ENCODE data around the gene SNRNP40. TPM values are rescaled to one million over a fixed set of nuclear protein-coding genes. Genes with fewer than 3 reads are reported as not detected.
A peak's percentile ranks its signal among the peaks of the same experiment; 100 is the strongest.

The SNRNP40 gene
- total RNA-seq: 84.5 TPM

- Histone ChIP-seq H3K27me3 (ENCODE audit: control insufficient read depth in 3 of 3, insufficient read depth in 3 of 3, low read length in 3 of 3) (no peaks in the 10 kb centered on the region), H3K4me3 (ENCODE audit: low read length in 3 of 3) (peak within 1 kb of the TSS; percentile 89 to 99 (median 99)), H3K9me3 (ENCODE audit: control insufficient read depth in 3 of 3, low read length in 3 of 3) (no peaks in the 10 kb centered on the region), H3K36me3 (ENCODE audit: control insufficient read depth in 3 of 3, insufficient read depth in 3 of 3, low read length in 3 of 3) (peaks cover 15 to 20% (median 20%) of the 10 kb centered on the region in 3 donors), H3K27ac (ENCODE audit: low read depth, low read length) (peak within 1 kb of the TSS; percentile 89), H3K9ac (ENCODE audit: low read depth in 1 of 3, low read length in 3 of 3) (peak within 1 kb of the TSS; percentile 94 to 98 (median 98)), H3K4me1 (ENCODE audit: control insufficient read depth in 3 of 3, insufficient read depth in 3 of 3, low read length in 3 of 3) (peaks cover 29 to 40% (median 36%) of the 10 kb centered on the region in 3 donors)
These were observed at the start of gene SNRNP40, which contains the start of gene ZCCHC17 for GRCh38 chr1:31296486-31297276. SNRNP40 (minus strand) TSS chr1:31296788; CDS start chr1:31296751, 37 bp downstream. ZCCHC17 (plus strand) TSS chr1:31297032; CDS start chr1:31310099, 13,067 bp downstream.

- H3K36me3 ChIP-seq (ENCODE audit: control insufficient read depth in 3 of 3, insufficient read depth in 3 of 3, low read length in 3 of 3): peaks cover 2 to 26% (median 25%) of the 10 kb centered on the region in 3 donors
These were observed 49.0 kb upstream of the SNRNP40 start for GRCh38 chr1:31345635-31346034.

GRCh38 chr1:31344503-31344902, 47.9 kb upstream of the SNRNP40 start:
- Histone ChIP-seq H3K27me3 (ENCODE audit: control insufficient read depth in 3 of 3, insufficient read depth in 3 of 3, low read length in 3 of 3) (no peaks in the 10 kb centered on the region), H3K36me3 (ENCODE audit: control insufficient read depth in 3 of 3, insufficient read depth in 3 of 3, low read length in 3 of 3) (peaks cover 2 to 24% (median 20%) of the 10 kb centered on the region in 3 donors), H3K27ac (ENCODE audit: low read depth, low read length) (no peak overlapping the region), H3K4me1 (ENCODE audit: control insufficient read depth in 3 of 3, insufficient read depth in 3 of 3, low read length in 3 of 3) (peaks cover 0 to 5% (median 0%) of the 10 kb centered on the region in 3 donors), H3K9ac (ENCODE audit: low read depth in 1 of 3, low read length in 3 of 3) (no peak overlapping the region), H3K9me3 (ENCODE audit: control insufficient read depth in 3 of 3, low read length in 3 of 3) (no peaks in the 10 kb centered on the region), H3K4me3 (ENCODE audit: low read length in 3 of 3) (no peak overlapping the region)

More at GRCh38 chr1:31345635-31346034, 49.0 kb upstream of the SNRNP40 start:
- H3K9me3 ChIP-seq (ENCODE audit: control insufficient read depth in 3 of 3, low read length in 3 of 3): no peaks in the 10 kb centered on the region
- peaks cover 0 to 5% (median 0%) of the 10 kb centered on the region in 3 donors for H3K4me1 ChIP-seq (ENCODE audit: control insufficient read depth in 3 of 3, insufficient read depth in 3 of 3, low read length in 3 of 3)
- H3K9ac ChIP-seq (ENCODE audit: low read depth in 1 of 3, low read length in 3 of 3): no peak overlapping the region
- no peak overlapping the region for H3K4me3 ChIP-seq (ENCODE audit: low read length in 3 of 3)
- no peak overlapping the region for H3K27ac ChIP-seq (ENCODE audit: low read depth, low read length)
- H3K27me3 ChIP-seq (ENCODE audit: control insufficient read depth in 3 of 3, insufficient read depth in 3 of 3, low read length in 3 of 3): no peaks in the 10 kb centered on the region

- H3K9ac ChIP-seq (ENCODE audit: low read depth in 1 of 3, low read length in 3 of 3): no peak overlapping the region
- peaks cover 0 to 16% (median 8%) of the 10 kb centered on the region in 3 donors for H3K36me3 ChIP-seq (ENCODE audit: control insufficient read depth in 3 of 3, insufficient read depth in 3 of 3, low read length in 3 of 3)
These were observed 40.3 kb upstream of the SNRNP40 start for GRCh38 chr1:31336687-31337467.

GRCh38 chr1:31335007-31335406, 38.4 kb upstream of the SNRNP40 start:
- H3K9ac ChIP-seq (ENCODE audit: low read depth in 1 of 3, low read length in 3 of 3): no peak overlapping the region
- H3K36me3 ChIP-seq (ENCODE audit: control insufficient read depth in 3 of 3, insufficient read depth in 3 of 3, low read length in 3 of 3): peaks cover 0 to 11% (median 8%) of the 10 kb centered on the region in 3 donors
- H3K9me3 ChIP-seq (ENCODE audit: control insufficient read depth in 3 of 3, low read length in 3 of 3): no peaks in the 10 kb centered on the region
- no peak overlapping the region for H3K4me3 ChIP-seq (ENCODE audit: low read length in 3 of 3)
- no peak overlapping the region for H3K27ac ChIP-seq (ENCODE audit: low read depth, low read length)
- H3K4me1 ChIP-seq (ENCODE audit: control insufficient read depth in 3 of 3, insufficient read depth in 3 of 3, low read length in 3 of 3): no peaks in the 10 kb centered on the region
- no peaks in the 10 kb centered on the region for H3K27me3 ChIP-seq (ENCODE audit: control insufficient read depth in 3 of 3, insufficient read depth in 3 of 3, low read length in 3 of 3)

More at GRCh38 chr1:31336687-31337467, 40.3 kb upstream of the SNRNP40 start:
- H3K9me3 ChIP-seq (ENCODE audit: control insufficient read depth in 3 of 3, low read length in 3 of 3): no peaks in the 10 kb centered on the region
- no peak overlapping the region for H3K27ac ChIP-seq (ENCODE audit: low read depth, low read length)
- H3K27me3 ChIP-seq (ENCODE audit: control insufficient read depth in 3 of 3, insufficient read depth in 3 of 3, low read length in 3 of 3): no peaks in the 10 kb centered on the region
- no peak overlapping the region for H3K4me3 ChIP-seq (ENCODE audit: low read length in 3 of 3)
- no peaks in the 10 kb centered on the region for H3K4me1 ChIP-seq (ENCODE audit: control insufficient read depth in 3 of 3, insufficient read depth in 3 of 3, low read length in 3 of 3)

GRCh38 chr1:31327381-31327780, 30.8 kb upstream of the SNRNP40 start:
- Histone ChIP-seq H3K27me3 (ENCODE audit: control insufficient read depth in 3 of 3, insufficient read depth in 3 of 3, low read length in 3 of 3) (no peaks in the 10 kb centered on the region), H3K27ac (ENCODE audit: low read depth, low read length) (no peak overlapping the region)

GRCh38 chr1:31326461-31326860, 29.9 kb upstream of the SNRNP40 start:
- no peaks in the 10 kb centered on the region for H3K27me3 ChIP-seq (ENCODE audit: control insufficient read depth in 3 of 3, insufficient read depth in 3 of 3, low read length in 3 of 3)
- peaks cover 3 to 8% (median 8%) of the 10 kb centered on the region in 3 donors for H3K4me1 ChIP-seq (ENCODE audit: control insufficient read depth in 3 of 3, insufficient read depth in 3 of 3, low read length in 3 of 3)
- no peak overlapping the region for H3K27ac ChIP-seq (ENCODE audit: low read depth, low read length)
- H3K9ac ChIP-seq (ENCODE audit: low read depth in 1 of 3, low read length in 3 of 3): no peak overlapping the region
- H3K36me3 ChIP-seq (ENCODE audit: control insufficient read depth in 3 of 3, insufficient read depth in 3 of 3, low read length in 3 of 3): peaks cover 0 to 6% (median 3%) of the 10 kb centered on the region in 3 donors
- H3K9me3 ChIP-seq (ENCODE audit: control insufficient read depth in 3 of 3, low read length in 3 of 3): no peaks in the 10 kb centered on the region
- H3K4me3 ChIP-seq (ENCODE audit: low read length in 3 of 3): no peak overlapping the region

More at GRCh38 chr1:31327381-31327780, 30.8 kb upstream of the SNRNP40 start:
- Histone ChIP-seq H3K9ac (ENCODE audit: low read depth in 1 of 3, low read length in 3 of 3) (no peak overlapping the region), H3K4me3 (ENCODE audit: low read length in 3 of 3) (no peak overlapping the region), H3K36me3 (ENCODE audit: control insufficient read depth in 3 of 3, insufficient read depth in 3 of 3, low read length in 3 of 3) (peaks cover 0 to 4% (median 3%) of the 10 kb centered on the region in 3 donors), H3K4me1 (ENCODE audit: control insufficient read depth in 3 of 3, insufficient read depth in 3 of 3, low read length in 3 of 3) (peaks cover 3 to 8% (median 8%) of the 10 kb centered on the region in 3 donors), H3K9me3 (ENCODE audit: control insufficient read depth in 3 of 3, low read length in 3 of 3) (no peaks in the 10 kb centered on the region)

- no peak overlapping the region for H3K4me3 ChIP-seq (ENCODE audit: low read length in 3 of 3)
- no peaks in the 10 kb centered on the region for H3K9me3 ChIP-seq (ENCODE audit: control insufficient read depth in 3 of 3, low read length in 3 of 3)
- no peak overlapping the region for H3K27ac ChIP-seq (ENCODE audit: low read depth, low read length)
- peaks cover 3 to 10% (median 7%) of the 10 kb centered on the region in 3 donors for H3K36me3 ChIP-seq (ENCODE audit: control insufficient read depth in 3 of 3, insufficient read depth in 3 of 3, low read length in 3 of 3)
- no peak overlapping the region for H3K9ac ChIP-seq (ENCODE audit: low read depth in 1 of 3, low read length in 3 of 3)
- no peaks in the 10 kb centered on the region for H3K27me3 ChIP-seq (ENCODE audit: control insufficient read depth in 3 of 3, insufficient read depth in 3 of 3, low read length in 3 of 3)
- H3K4me1 ChIP-seq (ENCODE audit: control insufficient read depth in 3 of 3, insufficient read depth in 3 of 3, low read length in 3 of 3): peaks cover 3 to 8% (median 8%) of the 10 kb centered on the region in 3 donors
These were observed 28.4 kb upstream of the SNRNP40 start for GRCh38 chr1:31324992-31325391.

- H3K27me3 ChIP-seq (ENCODE audit: control insufficient read depth in 3 of 3, insufficient read depth in 3 of 3, low read length in 3 of 3): no peaks in the 10 kb centered on the region
- H3K36me3 ChIP-seq (ENCODE audit: control insufficient read depth in 3 of 3, insufficient read depth in 3 of 3, low read length in 3 of 3): peaks cover 6 to 13% (median 7%) of the 10 kb centered on the region in 3 donors
- no peaks in the 10 kb centered on the region for H3K9me3 ChIP-seq (ENCODE audit: control insufficient read depth in 3 of 3, low read length in 3 of 3)
- H3K4me1 ChIP-seq (ENCODE audit: control insufficient read depth in 3 of 3, insufficient read depth in 3 of 3, low read length in 3 of 3): peaks cover 3 to 8% (median 8%) of the 10 kb centered on the region in 3 donors
- H3K4me3 ChIP-seq (ENCODE audit: low read length in 3 of 3): no peak overlapping the region
- no peak overlapping the region for H3K9ac ChIP-seq (ENCODE audit: low read depth in 1 of 3, low read length in 3 of 3)
- H3K27ac ChIP-seq (ENCODE audit: low read depth, low read length): no peak overlapping the region
These were observed 27.5 kb upstream of the SNRNP40 start for GRCh38 chr1:31324093-31324492.
